GM04504 (cell line): ENCODE measurements around the gene KISS1.

Experiments
- DNase-seq: peaks from one replicate; pipeline ENCODE4 v3.0.0-alpha.2; 2012; ENCODE audit warnings: low read depth

KISS1 gene

GRCh38 chr1:204154568-204155255 lies 41.6 kb downstream of the KISS1 start:
- DNase-seq, result no peak

GRCh38 chr1:204153667-204154066 lies 42.6 kb downstream of the KISS1 start:
- no peak for DNase-seq

GRCh38 chr1:204152310-204153044 lies 43.8 kb downstream of the KISS1 start:
- DNase-seq, result no peak

GRCh38 chr1:204151552-204152309 lies 44.6 kb downstream of the KISS1 start, which contains the start of gene ETNK2:
TSS of gene ETNK2 (minus strand) at chr1:204152044. CDS start at chr1:204151852, 192 bp downstream.
- no peak for DNase-seq

- no peak for DNase-seq
Measured at GRCh38 chr1:204150702-204151551, 45.4 kb downstream of the KISS1 start.

GRCh38 chr1:204149635-204150565 lies 46.4 kb downstream of the KISS1 start:
- DNase-seq, result no peak

GRCh38 chr1:204149107-204149506 lies 47.2 kb downstream of the KISS1 start:
- DNase-seq, result no peak

- DNase-seq, result no peak
Measured at GRCh38 chr1:204147406-204148383, 48.6 kb downstream of the KISS1 start.

GRCh38 chr1:204146965-204147364 lies 49.3 kb downstream of the KISS1 start:
- no peak for DNase-seq

GRCh38 chr1:204146309-204146708 lies 50.0 kb downstream of the KISS1 start:
- DNase-seq, result no peak

GRCh38 chr1:204145033-204145504 lies 51.2 kb downstream of the KISS1 start:
- DNase-seq, result no peak

GRCh38 chr1:204143276-204144041 lies 52.8 kb downstream of the KISS1 start:
- no peak for DNase-seq

- DNase-seq, result no peak
Measured at GRCh38 chr1:204142032-204142974, 54.0 kb downstream of the KISS1 start.

GRCh38 chr1:204141131-204141530 lies 55.2 kb downstream of the KISS1 start:
- no peak for DNase-seq
